ENCODE data around the gene STX8.
A peak's percentile ranks its signal among the peaks of the same experiment; 100 is the strongest.
"Not testable (repeated sequence)": the region's sequence is repeated elsewhere in the genome, so short reads cannot be mapped to it uniquely, and the experiment has no call there.

The STX8 gene

DNA sequence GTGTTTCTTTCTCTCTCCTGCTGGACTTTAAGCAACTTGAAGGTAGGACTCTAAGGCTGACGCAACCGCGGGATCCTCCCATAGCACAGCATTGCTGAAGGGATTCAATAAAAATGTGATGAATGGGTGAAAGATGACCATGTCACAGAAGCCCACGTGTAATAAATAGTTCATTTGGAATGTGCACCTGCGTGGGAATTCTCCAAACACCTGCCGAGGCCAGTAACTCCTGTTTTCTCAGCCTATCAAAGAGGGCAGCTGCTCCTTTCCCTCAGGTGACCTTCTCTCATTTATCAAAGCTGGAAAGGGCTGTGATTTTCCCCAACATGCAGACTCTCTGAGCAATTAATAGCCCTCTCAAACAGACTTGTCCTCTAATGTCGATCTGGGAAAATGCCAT, 235.7 kb downstream of the STX8 start:
- no peak for DNase-seq (ENCODE audit: low spot score)

GRCh38 chr17:9339482-9339881, 236.1 kb downstream of the STX8 start:
- in situ Hi-C loops (cut with MboI; ENCODE audit: low sequenced_read_pairs, unreplicated experiment); DNase-seq (ENCODE audit: low spot score): not testable (repeated sequence)

More for the DNA sequence above, 235.7 kb downstream of the STX8 start:
- in situ Hi-C loops (cut with MboI; ENCODE audit: low sequenced_read_pairs, unreplicated experiment), result no loop called here
- TF ChIP-seq, protein P1, sequence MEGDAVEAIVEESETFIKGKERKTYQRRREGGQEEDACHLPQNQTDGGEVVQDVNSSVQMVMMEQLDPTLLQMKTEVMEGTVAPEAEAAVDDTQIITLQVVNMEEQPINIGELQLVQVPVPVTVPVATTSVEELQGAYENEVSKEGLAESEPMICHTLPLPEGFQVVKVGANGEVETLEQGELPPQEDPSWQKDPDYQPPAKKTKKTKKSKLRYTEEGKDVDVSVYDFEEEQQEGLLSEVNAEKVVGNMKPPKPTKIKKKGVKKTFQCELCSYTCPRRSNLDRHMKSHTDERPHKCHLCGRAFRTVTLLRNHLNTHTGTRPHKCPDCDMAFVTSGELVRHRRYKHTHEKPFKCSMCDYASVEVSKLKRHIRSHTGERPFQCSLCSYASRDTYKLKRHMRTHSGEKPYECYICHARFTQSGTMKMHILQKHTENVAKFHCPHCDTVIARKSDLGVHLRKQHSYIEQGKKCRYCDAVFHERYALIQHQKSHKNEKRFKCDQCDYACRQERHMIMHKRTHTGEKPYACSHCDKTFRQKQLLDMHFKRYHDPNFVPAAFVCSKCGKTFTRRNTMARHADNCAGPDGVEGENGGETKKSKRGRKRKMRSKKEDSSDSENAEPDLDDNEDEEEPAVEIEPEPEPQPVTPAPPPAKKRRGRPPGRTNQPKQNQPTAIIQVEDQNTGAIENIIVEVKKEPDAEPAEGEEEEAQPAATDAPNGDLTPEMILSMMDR (IDR thresholded peaks at IDR 0.05; ENCODE audit: borderline replicate concordance, control extremely low read depth, extremely low read depth, insufficient read depth, missing control alignments), result no peak

DNA sequence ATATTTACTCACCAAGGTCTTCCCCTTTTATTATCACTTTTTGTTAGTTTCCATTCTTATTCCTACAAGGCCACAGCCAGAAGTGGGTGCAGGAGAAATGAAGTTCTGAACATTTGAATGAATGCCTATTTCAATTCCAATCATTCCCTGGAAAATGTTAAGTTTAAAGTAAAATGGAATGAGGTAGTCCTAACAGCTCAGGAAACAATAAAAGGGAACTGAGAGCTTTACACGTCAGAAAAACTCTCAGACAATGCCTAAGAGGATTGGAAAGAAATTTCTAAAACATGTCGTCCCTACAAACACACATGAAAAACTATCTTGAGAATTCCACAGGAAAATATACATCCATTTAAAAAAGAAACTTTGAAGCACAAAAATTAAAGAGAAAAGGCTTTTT, 238.8 kb downstream of the STX8 start:
- TF ChIP-seq, protein P1 (IDR thresholded peaks at IDR 0.05; ENCODE audit: borderline replicate concordance, control extremely low read depth, extremely low read depth, insufficient read depth, missing control alignments), result no peak
- peak; percentile 32 for DNase-seq (ENCODE audit: low spot score)
- in situ Hi-C loops (cut with MboI; ENCODE audit: low sequenced_read_pairs, unreplicated experiment), result no loop called here

DNA sequence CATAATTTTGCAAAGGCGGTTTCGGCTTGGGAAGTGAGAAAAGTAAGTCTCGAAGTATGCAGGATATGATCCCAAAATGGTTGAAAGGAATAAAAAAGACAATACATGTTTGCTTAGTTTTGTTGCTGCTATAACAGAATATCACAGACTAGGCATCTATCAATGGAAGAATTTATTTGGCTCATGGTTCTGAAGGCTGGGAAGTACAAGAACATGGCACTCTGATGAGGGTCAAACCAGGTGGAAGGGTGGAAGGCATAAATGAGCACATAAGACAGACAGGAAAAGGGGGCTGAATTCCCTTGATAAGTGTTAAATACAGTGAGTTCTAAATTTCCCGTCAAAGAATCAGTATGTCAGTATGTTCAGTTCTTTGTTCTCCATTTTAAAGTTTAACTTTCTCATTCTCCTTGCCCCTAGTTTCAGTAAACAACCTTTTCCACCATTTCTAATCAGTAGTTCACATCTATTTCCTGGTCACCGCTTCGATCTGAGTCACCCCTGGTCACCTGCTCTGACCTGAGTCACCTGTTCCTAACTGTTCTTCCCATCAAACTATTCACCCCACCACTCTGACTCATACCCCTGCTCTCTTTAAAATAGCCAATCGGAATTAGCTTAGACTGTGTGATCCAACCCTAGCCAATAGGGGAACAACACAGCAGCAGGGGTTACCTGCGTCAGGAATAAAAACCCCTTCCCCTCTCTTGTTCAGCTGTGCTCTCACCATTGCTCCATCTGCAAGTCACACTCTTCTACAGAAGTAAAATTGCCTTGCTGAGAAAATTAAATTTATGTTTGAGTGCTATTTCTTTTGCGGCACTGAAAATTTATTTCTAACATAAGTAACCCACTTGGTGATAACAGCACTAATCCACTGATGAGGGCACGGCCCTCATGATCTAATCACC, 240.8 kb downstream of the STX8 start:
- TF ChIP-seq, protein P1 (IDR thresholded peaks at IDR 0.05; ENCODE audit: borderline replicate concordance, control extremely low read depth, extremely low read depth, insufficient read depth, missing control alignments), result no peak
- in situ Hi-C loops (cut with MboI; ENCODE audit: low sequenced_read_pairs, unreplicated experiment), result no loop called here
- no peak for DNase-seq (ENCODE audit: low spot score)

- in situ Hi-C loops (cut with MboI; ENCODE audit: low sequenced_read_pairs, unreplicated experiment), result no loop called here
- TF ChIP-seq, protein P1 (IDR thresholded peaks at IDR 0.05; ENCODE audit: borderline replicate concordance, control extremely low read depth, extremely low read depth, insufficient read depth, missing control alignments), result no peak
- no peak for DNase-seq (ENCODE audit: low spot score)
Observed at GRCh38 chr17:9332132-9332494, 243.5 kb downstream of the STX8 start.

- no peak for DNase-seq (ENCODE audit: low spot score)
Observed at GRCh38 chr17:9331279-9332131, 244.1 kb downstream of the STX8 start.

More at GRCh38 chr17:9331279-9332131, 244.1 kb downstream of the STX8 start:
- TF ChIP-seq, protein P1 (IDR thresholded peaks at IDR 0.05; ENCODE audit: borderline replicate concordance, control extremely low read depth, extremely low read depth, insufficient read depth, missing control alignments), result no peak
- in situ Hi-C loops (cut with MboI; ENCODE audit: low sequenced_read_pairs, unreplicated experiment), result no loop called here
